Measurements from ENCODE around the gene ATP2C1.

- no peak for TF ChIP-seq POLR2A (IDR thresholded peaks at IDR 0.05; ENCODE audit: low read length)
- no peak for TF ChIP-seq GATA1 (IDR thresholded peaks at IDR 0.05; ENCODE audit: low read depth, low read length)
These were observed 62.8 kb downstream of the ATP2C1 start for GRCh38 chr3:130956721-130957120.
